ENCODE data around the gene ZNF526.

GRCh38 chr19:42216653-42217519, 3.2 kb upstream of the ZNF526 start:
- no peak for TF ChIP-seq TAF1 (IDR thresholded peaks at IDR 0.05; ENCODE audit: borderline replicate concordance, low read depth, low read length)
- TF ChIP-seq POLR2A (IDR thresholded peaks at IDR 0.05; ENCODE audit: low read depth, low read length) = no peak
- TF ChIP-seq POLR2AphosphoS5 (IDR thresholded peaks at IDR 0.05; ENCODE audit: low read depth, low read length) = no peak
